H1 (cell line): ENCODE data around the gene RAPGEF6. TPM values are rescaled to one million over a fixed set of nuclear protein-coding genes. Genes with fewer than 3 reads are reported as not detected.

Experiments
- CTCF ChIA-PET: fragments of 300-600 bp; sonication (Branson Sonifier 250); formaldehyde crosslinking; loops from one replicate; lab custom pipeline; 2021; ENCODE audit not compliant: partially characterized antibody; lab: Charles Lee
- POLR2A ChIA-PET: fragments of 300-600 bp; sonication (Branson Sonifier 250); formaldehyde crosslinking; loops from one replicate; lab custom pipeline; 2021; ENCODE audit warnings: inconsistent platforms; ENCODE audit not compliant: partially characterized antibody; lab: Charles Lee
- DNase-seq, 2 experiments: peaks; one replicate each; pipeline versions ENCODE4 v3.0.0 to v3.0.0-alpha.2; 2010 to 2022; ENCODE audit warnings: low spot score in 2 of 2, low read depth in 1 of 2, mixed read lengths in 1 of 2
- FAIRE-seq: peaks from 2 replicates; lab custom pipeline; 2011; peaks lifted over from hg19 to GRCh38; lab: Jason Lieb, UNC
- H2AFZ ChIP-seq: 2 replicates; pipeline ENCODE4 v1.8.1; 2012; ENCODE audit warnings: low read length, inconsistent platforms
- H2AK5ac ChIP-seq: 2 replicates; pipeline ENCODE4 v1.6.1; 2013; ENCODE audit warnings: low read depth, low read length
- H2BK120ac ChIP-seq: replicated peaks from 2 replicates; pipeline ENCODE3; 2013; ENCODE audit warnings: low read depth, low read length, inconsistent platforms
- H2BK12ac ChIP-seq: 2 replicates; pipeline ENCODE4 v1.6.1; 2013; ENCODE audit warnings: low read depth, low read length
- H2BK15ac ChIP-seq: 2 replicates; pipeline ENCODE4 v1.6.1; 2013; ENCODE audit warnings: low read length
- H2BK20ac ChIP-seq: 2 replicates; pipeline ENCODE4 v1.6.1; 2013; ENCODE audit warnings: low read length
- H2BK5ac ChIP-seq: 2 replicates; pipeline ENCODE4 v1.6.1; 2013; ENCODE audit warnings: low read depth, low read length
- H3K14ac ChIP-seq: 2 replicates; pipeline ENCODE4 v1.6.1; 2013; ENCODE audit warnings: inconsistent platforms; ENCODE audit not compliant: insufficient read length
- H3K18ac ChIP-seq: 2 replicates; pipeline ENCODE4 v1.6.1; 2013; ENCODE audit warnings: low read length; ENCODE audit errors: extremely low read depth
- H3K23ac ChIP-seq: 2 replicates; pipeline ENCODE4 v1.6.1; 2013; ENCODE audit warnings: inconsistent platforms; ENCODE audit not compliant: insufficient read length
- H3K23me2 ChIP-seq: 2 replicates; pipeline ENCODE4 v1.6.1; 2013; ENCODE audit warnings: low read depth, low read length
- H3K27ac ChIP-seq: 2 replicates; pipeline ENCODE4 v1.6.1; 2011; ENCODE audit warnings: low read depth, low read length, inconsistent platforms
- H3K27me3 ChIP-seq, 4 experiments: replicated peaks in 1 of 4; 1 replicate in 1 of 4; 2 replicates in 3 of 4; pipeline versions ENCODE4 v1.6.1 to v1.8.1; 2011 to 2013; ENCODE audit warnings: low read length in 3 of 4, mild to moderate bottlenecking in 3 of 4, inconsistent platforms in 2 of 4, mixed read lengths in 2 of 4, moderate library complexity in 1 of 4; ENCODE audit not compliant: control insufficient read depth in 3 of 4, insufficient read depth in 3 of 4; ENCODE audit errors: extremely low read depth in 1 of 4
- H3K36me3 ChIP-seq, 4 experiments: 2 replicates each; pipeline versions ENCODE4 v1.6.1 to v1.8.1; 2011 to 2013; ENCODE audit warnings: mild to moderate bottlenecking in 4 of 4, low read length in 3 of 4, moderate library complexity in 2 of 4, control low read depth in 1 of 4, inconsistent platforms in 1 of 4; ENCODE audit not compliant: insufficient read depth in 4 of 4, control insufficient read depth in 2 of 4
- H3K4ac ChIP-seq: replicated peaks from 2 replicates; pipeline ENCODE3; 2013; ENCODE audit warnings: low read length, low read depth, mixed read lengths, inconsistent platforms; ENCODE audit not compliant: insufficient read length
- H3K4me1 ChIP-seq, 4 experiments: replicated peaks in 1 of 4; 1 replicate in 1 of 4; 2 replicates in 3 of 4; pipeline versions ENCODE4 v1.6.1 to v1.8.1; 2011 to 2013; ENCODE audit warnings: low read length in 3 of 4, inconsistent platforms in 2 of 4, mixed read lengths in 1 of 4; ENCODE audit not compliant: insufficient read depth in 4 of 4, control insufficient read depth in 3 of 4
- H3K4me2 ChIP-seq, 2 experiments: 2 replicates each; pipeline versions ENCODE4 v1.6.1 to v1.8.1; 2011 to 2013; ENCODE audit warnings: low read depth in 2 of 2, low read length in 2 of 2, control low read depth in 1 of 2, inconsistent platforms in 1 of 2, mild to moderate bottlenecking in 1 of 2; ENCODE audit not compliant: insufficient read depth in 1 of 2
- H3K4me3 ChIP-seq, 4 experiments: fragments of 200-600, 300-600 bp in 1 of 4; sonication (generic), shearing (Covaris generic), sonication (Bioruptor Twin) in 1 of 4; 2 replicates each; pipeline versions ENCODE4 v1.5.1 to v1.8.1; 2011 to 2016; ENCODE audit warnings: low read length in 4 of 4, low read depth in 3 of 4, control low read depth in 2 of 4, inconsistent platforms in 2 of 4, mild to moderate bottlenecking in 2 of 4, mixed read lengths in 1 of 4, moderate library complexity in 1 of 4; ENCODE audit not compliant: insufficient read depth in 2 of 4; ENCODE audit errors: extremely low read depth in 1 of 4
- H3K56ac ChIP-seq: replicated peaks from 2 replicates; pipeline ENCODE3; 2013; ENCODE audit warnings: low read depth, mild to moderate bottlenecking, mixed read lengths, low read length, inconsistent platforms; ENCODE audit not compliant: insufficient read length
- H3K79me1 ChIP-seq: 2 replicates; pipeline ENCODE4 v1.6.1; 2013; ENCODE audit warnings: low read depth, low read length, control low read depth
- H3K79me2 ChIP-seq, 2 experiments: 2 replicates each; pipeline versions ENCODE4 v1.6.1 to v1.8.1; 2012 to 2013; ENCODE audit warnings: low read length in 2 of 2, mild to moderate bottlenecking in 2 of 2, inconsistent platforms in 1 of 2; ENCODE audit not compliant: insufficient read depth in 2 of 2, control insufficient read depth in 1 of 2
- H3K9ac ChIP-seq, 4 experiments: replicated peaks in 1 of 4; 1 replicate in 1 of 4; 2 replicates in 3 of 4; pipeline versions ENCODE4 v1.6.1 to v1.8.1; 2011 to 2013; ENCODE audit warnings: low read depth in 3 of 4, low read length in 3 of 4, control low read depth in 2 of 4, mild to moderate bottlenecking in 2 of 4, moderate library complexity in 2 of 4, inconsistent platforms in 1 of 4; ENCODE audit errors: extremely low read depth in 1 of 4
- H3K9me3 ChIP-seq, 2 experiments: 2 replicates each; pipeline versions ENCODE4 v1.6.1 to v1.8.1; 2012 to 2013; ENCODE audit warnings: mild to moderate bottlenecking in 2 of 2, moderate library complexity in 2 of 2, control low read depth in 1 of 2, inconsistent platforms in 1 of 2, low read depth in 1 of 2, low read length in 1 of 2, mixed read lengths in 1 of 2; ENCODE audit not compliant: insufficient read depth in 2 of 2
- H4K20me1 ChIP-seq, 2 experiments: replicated peaks in 1 of 2; 2 replicates each; pipeline versions ENCODE3 to v1.8.1; 2011 to 2013; ENCODE audit warnings: inconsistent platforms in 2 of 2, low read length in 2 of 2, mild to moderate bottlenecking in 1 of 2; ENCODE audit not compliant: insufficient read depth in 2 of 2, control insufficient read depth in 1 of 2
- H4K5ac ChIP-seq: 2 replicates; pipeline ENCODE4 v1.6.1; 2013; ENCODE audit warnings: low read length, low read depth, mixed read lengths, inconsistent platforms; ENCODE audit not compliant: insufficient read length
- H4K8ac ChIP-seq: 2 replicates; pipeline ENCODE4 v1.8.0; 2013; ENCODE audit warnings: mild to moderate bottlenecking, moderate library complexity, low read length, inconsistent platforms; ENCODE audit not compliant: insufficient read depth; ENCODE audit errors: extremely low read depth
- H4K91ac ChIP-seq: replicated peaks from 2 replicates; pipeline ENCODE3; 2013; ENCODE audit warnings: low read length, mixed read lengths, inconsistent platforms; ENCODE audit not compliant: insufficient read length
- CHD1 ChIP-seq: IDR thresholded peaks from 2 replicates; pipeline ENCODE4 v1.6.1; 2012; ENCODE audit warnings: low read depth, low read length, improper control_type of control experiment
- CTCF ChIP-seq, 3 experiments: IDR thresholded peaks; 1 replicate in 2 of 3; 2 replicates in 1 of 3; pipeline versions ENCODE4 v1.5.1 to v1.6.1; 2011; ENCODE audit warnings: low read length in 3 of 3, mild to moderate bottlenecking in 3 of 3, inconsistent platforms in 2 of 3, low read depth in 1 of 3, moderate library complexity in 1 of 3; ENCODE audit not compliant: insufficient read depth in 1 of 3; ENCODE audit errors: control extremely low read depth in 1 of 3
- EP300 ChIP-seq, 2 experiments: IDR thresholded peaks; 1 replicate in 1 of 2; 2 replicates in 1 of 2; pipeline ENCODE4 v1.6.1; 2011 to 2012; ENCODE audit warnings: low read depth in 2 of 2, low read length in 2 of 2, mild to moderate bottlenecking in 2 of 2, borderline replicate concordance in 1 of 2, inconsistent platforms in 1 of 2, moderate library complexity in 1 of 2
- JUN ChIP-seq: IDR thresholded peaks from 2 replicates; pipeline ENCODE4 v1.6.1; 2011; ENCODE audit warnings: low read depth, mild to moderate bottlenecking, improper control_type of control experiment, low read length
- JUND ChIP-seq: IDR thresholded peaks from 2 replicates; pipeline ENCODE4 v1.6.1; 2011; ENCODE audit warnings: mild to moderate bottlenecking, improper control_type of control experiment, low read length
- MAFK ChIP-seq: IDR thresholded peaks from 2 replicates; pipeline ENCODE4 v1.6.1; 2012; ENCODE audit warnings: low read depth, mild to moderate bottlenecking, improper control_type of control experiment, low read length
- POLR2A ChIP-seq, 2 experiments: IDR thresholded peaks; 1 replicate in 1 of 2; 2 replicates in 1 of 2; pipeline ENCODE4 v1.6.1; 2011; ENCODE audit warnings: low read depth in 2 of 2, low read length in 2 of 2, mild to moderate bottlenecking in 2 of 2; ENCODE audit errors: control extremely low read depth in 1 of 2
- RXRA ChIP-seq: IDR thresholded peaks from 2 replicates; pipeline ENCODE4 v1.6.1; 2011; ENCODE audit warnings: low read depth, mild to moderate bottlenecking, low read length, moderate library complexity; ENCODE audit not compliant: insufficient read depth
- SIRT6 ChIP-seq: IDR thresholded peaks from one replicate; pipeline ENCODE4 v1.7.1; 2012; ENCODE audit warnings: low read length, inconsistent platforms
- SP2 ChIP-seq: IDR thresholded peaks from 2 replicates; pipeline ENCODE4 v1.6.1; 2012; ENCODE audit warnings: mild to moderate bottlenecking, low read length, inconsistent platforms
- TCF12 ChIP-seq: IDR thresholded peaks from 2 replicates; pipeline ENCODE4 v1.6.1; 2011; ENCODE audit warnings: low read depth, mild to moderate bottlenecking, low read length
- USF2 ChIP-seq: IDR thresholded peaks from 2 replicates; pipeline ENCODE4 v1.6.1; 2011; ENCODE audit warnings: low read length, improper control_type of control experiment
- WGBS, 2 experiments: shearing (Covaris generic) in 1 of 2; methylation state at CpG; one replicate each; pipeline versions ENCODE4 v1.1.6 to v1.1.7; 2013 to 2015; ENCODE audit warnings: low lambda C conversion rate in 2 of 2, mixed read lengths in 2 of 2, inconsistent platforms in 1 of 2, low coverage in 1 of 2, missing lambda C conversion rate in 1 of 2; ENCODE audit not compliant: insufficient replicate concordance in 2 of 2, insufficient coverage in 1 of 2, insufficient read length in 1 of 2; ENCODE audit errors: extremely low coverage in 1 of 2, missing lambda C conversion rate in 1 of 2; 5-methylcytosine and 5-hydroxymethylcytosine counted together
- polyA plus RNA-seq, 7 experiments: library from polyadenylated mRNA; depleted of rRNA in 3 of 7; stranded (reverse) in 5 of 7; unstranded in 2 of 7; fragments of >200 nt in 5 of 7; fragments of 200-250 nt in 2 of 7; gene quantifications; 1 replicate in 5 of 7; 2 replicates in 1 of 7; 4 replicates in 1 of 7; pipeline versions ENCODE4 v1.2.1 to v1.2.3, GENCODE V29; 2011 to 2013; ENCODE audit warnings: missing spikeins in 2 of 7, mixed read lengths in 2 of 7
- total RNA-seq: library from RNA; stranded (reverse); fragmentation: NEBNext Ultra II Directional; extraction: Animal tissue kit (Norgen Biotek cat#: 25700); gene quantifications from 2 replicates; pipeline ENCODE4 v1.2.1, GENCODE V29; 2021

RAPGEF6 gene
- total and polyA plus RNA-seq, 2 of the 8 experiments (the other 6 are each of a cell fraction or from before 2014, with no cell fraction given), result 4.8 to 20.0 TPM

- Histone ChIP-seq H4K8ac (no peak overlapping the region), H3K79me2 (peaks cover 19 to 98% of the 10 kb centered on the region in 2 experiments), H4K20me1 (peaks cover 2 to 13% of the 10 kb centered on the region in 2 experiments), H3K4ac (no peak overlapping the region), H3K23ac (no peak overlapping the region), H3K14ac (no peak overlapping the region), H3K79me1 (peaks cover 5% of the 10 kb centered on the region), H4K91ac (no peak overlapping the region), H3K18ac (no peak overlapping the region), H3K27me3 (no peaks in the 10 kb centered on the region), H3K4me3 (no peak overlapping the region), H3K36me3 (no peaks in the 10 kb centered on the region), H3K56ac (no peak overlapping the region), H2BK120ac (no peak overlapping the region), H3K4me1 (peaks cover 0 to 2% (median 0%) of the 10 kb centered on the region in 4 experiments; a peak in 1 of 7 replicates), H2BK12ac (no peak overlapping the region), H3K9me3 (no peaks in the 10 kb centered on the region), H4K5ac (no peak overlapping the region), H3K27ac (no peak overlapping the region), H2AK5ac (no peak overlapping the region), H3K23me2 (no peaks in the 10 kb centered on the region), H2BK20ac (no peak overlapping the region), H2AFZ (no peak overlapping the region), H3K4me2 (no peak overlapping the region), H3K9ac (no peak overlapping the region), H2BK5ac (no peak overlapping the region), H2BK15ac (no peak overlapping the region)
- 100% methylated on average over 1 of the region's 1 CpG; no CpG with 5 or more reads in 1 of the 2 experiments for WGBS, 2 experiments
- POLR2A ChIA-PET, result no interaction called here
- FAIRE-seq (no peak), DNase-seq (no peak)
- CTCF ChIA-PET, result no interaction called here
- TF ChIP-seq SP2 (no peak), CHD1 (no peak), JUN (no peak), CTCF (IDR thresholded peaks at IDR 0.05; ENCODE audit: control extremely low read depth in 1 of 3, insufficient read depth in 1 of 3, low read depth in 1 of 3, low read length in 3 of 3) (no peak), JUND (no peak), SIRT6 (no peak), EP300 (IDR thresholded peaks at IDR 0.05; ENCODE audit: borderline replicate concordance in 1 of 2, low read depth in 2 of 2, low read length in 2 of 2) (no peak), USF2 (no peak), RXRA (no peak), MAFK (no peak), POLR2A (IDR thresholded peaks at IDR 0.05; ENCODE audit: control extremely low read depth in 1 of 2, low read depth in 2 of 2, low read length in 2 of 2) (no peak), TCF12 (no peak)
Measured at GRCh38 chr5:131628990-131629389, 6.0 kb downstream of the RAPGEF6 start.
